Fibroblast of skin of scalp (primary cell): ENCODE data around the gene MPIG6B.
"Not testable (repeated sequence)": the region's sequence is repeated elsewhere in the genome, so short reads cannot be mapped to it uniquely, and the experiment has no call there.

Experiments used
- DNase-seq: peaks from one replicate; pipeline ENCODE4 v3.0.0-alpha.2; 2013

The MPIG6B gene

DNA sequence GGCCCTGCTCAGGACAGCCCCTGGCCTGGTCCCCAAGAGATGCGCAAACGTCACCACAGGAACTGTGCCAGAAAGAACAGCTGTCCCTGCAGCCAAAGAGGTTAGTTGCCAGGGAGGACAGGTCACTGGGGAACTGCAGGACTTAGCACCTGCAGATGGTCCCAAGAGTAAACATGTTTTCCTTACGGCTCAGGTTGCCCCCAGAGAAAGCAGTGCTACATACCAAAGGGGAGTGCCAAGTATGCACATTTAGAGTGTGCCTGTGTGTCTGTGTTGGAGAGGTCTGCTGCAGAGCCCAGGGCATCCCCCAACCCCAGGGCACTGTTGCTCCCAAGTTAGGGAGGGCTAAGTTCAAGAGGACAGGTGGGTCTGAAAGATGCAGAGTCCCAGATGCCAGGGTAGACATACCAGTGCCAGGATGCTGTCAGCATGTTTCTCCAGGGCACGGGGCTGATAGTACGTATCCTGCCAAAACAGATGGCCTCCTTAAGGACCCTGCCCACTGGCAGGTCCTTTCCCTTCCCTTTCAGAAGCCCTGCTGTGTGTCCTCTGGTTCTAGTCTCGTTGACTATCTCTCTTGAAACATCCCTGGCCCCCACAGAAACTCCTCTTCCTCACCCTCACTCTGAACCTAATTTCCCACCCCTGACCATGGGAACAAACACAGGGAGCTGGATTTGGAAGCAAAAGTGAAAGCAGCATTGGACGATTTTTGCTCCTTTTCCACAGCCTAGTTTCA, 21.3 kb upstream of the MPIG6B start:
- DNase-seq, result peak; percentile 12

GRCh38 chr6:31702405-31702818, 20.8 kb upstream of the MPIG6B start:
- DNase-seq, result no peak

DNA sequence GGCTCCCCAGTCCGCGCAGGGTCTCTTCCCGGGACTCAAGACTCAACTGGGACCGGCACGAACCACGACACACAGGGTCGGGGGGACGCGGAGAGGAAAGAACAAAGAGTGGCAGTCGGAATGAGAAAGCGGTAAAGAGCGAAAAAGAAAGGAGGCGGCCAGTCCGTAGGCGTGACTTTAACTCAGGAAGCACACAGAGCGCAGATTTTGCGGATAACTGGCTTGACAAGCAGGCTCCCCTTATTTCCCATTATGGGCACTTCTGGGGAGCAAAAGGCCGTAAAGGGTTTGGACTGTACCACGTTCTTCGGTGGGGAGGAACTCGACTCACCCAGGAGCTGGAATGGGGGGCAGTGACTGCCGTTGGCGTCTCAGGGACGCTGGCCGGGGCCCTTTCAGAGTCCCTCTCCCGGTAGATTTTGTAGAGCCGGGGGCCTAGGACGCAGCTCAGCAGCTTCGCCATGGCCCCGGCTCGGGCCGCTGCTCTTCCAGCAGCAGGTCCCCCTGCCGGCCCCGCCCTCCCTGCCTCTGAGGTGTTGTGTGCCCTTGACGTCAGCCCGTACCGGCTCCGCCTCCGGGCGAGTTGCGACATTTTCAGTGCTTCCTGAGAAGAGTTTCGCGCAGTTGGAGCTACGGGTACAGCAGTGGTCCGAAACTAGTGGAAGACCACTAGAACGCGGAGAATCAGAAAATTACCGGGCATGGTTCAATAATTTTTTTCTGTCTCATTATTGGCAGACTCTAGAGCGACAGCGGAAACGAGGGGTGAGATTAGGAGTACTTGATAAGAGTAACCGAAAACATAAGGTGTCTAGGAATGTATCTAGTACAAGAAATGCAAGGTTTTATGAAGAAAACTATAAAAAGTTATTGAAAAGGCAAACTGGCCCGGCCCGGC, 20.1 kb upstream of the MPIG6B start, which contains the start of gene ABHD16A:
ABHD16A (minus strand) TSS at position 506 of the 898 bp plus-strand sequence; CDS start at position 463, 43 bp downstream.
- peak; percentile 98 for DNase-seq

DNA sequence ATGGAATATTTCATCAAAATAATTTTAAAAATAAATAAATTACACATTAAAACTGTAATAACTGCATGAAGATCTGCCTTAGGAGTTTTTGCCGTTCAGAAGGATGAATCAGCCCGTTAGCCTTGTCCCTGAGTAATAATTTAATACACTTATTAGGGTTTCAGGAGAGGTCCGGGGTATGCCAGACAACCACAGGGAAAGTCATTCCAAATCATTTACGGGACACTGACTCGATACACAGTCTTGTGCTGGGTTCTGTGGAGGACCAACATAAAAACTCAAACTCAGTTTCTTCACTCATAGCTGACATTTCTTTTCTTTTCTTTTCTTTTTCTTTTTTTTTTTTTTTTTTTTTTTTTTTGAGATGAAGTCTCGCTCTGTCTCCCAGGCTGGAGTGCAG, 17.2 kb upstream of the MPIG6B start:
- no peak for DNase-seq

DNA sequence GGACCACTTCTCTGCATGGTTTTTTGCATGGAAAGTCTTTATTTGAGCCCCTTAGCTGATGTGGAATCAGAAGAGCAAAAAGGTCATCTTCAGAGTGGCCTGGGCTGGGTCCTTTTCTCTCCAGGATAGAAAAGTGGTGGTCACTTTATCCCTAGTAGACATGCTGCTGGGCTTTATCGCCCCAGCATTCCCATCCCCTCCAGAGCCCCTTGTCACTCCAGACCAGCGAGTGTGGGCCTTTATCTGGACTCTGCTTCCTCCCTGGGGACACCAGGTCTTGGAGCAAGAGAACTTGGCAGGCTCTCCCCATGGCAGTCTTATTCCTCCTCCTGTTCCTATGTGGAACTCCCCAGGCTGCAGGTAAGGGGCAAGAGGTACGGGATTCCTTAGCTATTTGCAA, 16.6 kb upstream of the MPIG6B start, which contains the start of gene LY6G6F:
LY6G6F (plus strand) TSS at position 268 of the 400 bp plus-strand sequence; CDS start at position 309, 41 bp downstream.
- DNase-seq, result no peak

DNA sequence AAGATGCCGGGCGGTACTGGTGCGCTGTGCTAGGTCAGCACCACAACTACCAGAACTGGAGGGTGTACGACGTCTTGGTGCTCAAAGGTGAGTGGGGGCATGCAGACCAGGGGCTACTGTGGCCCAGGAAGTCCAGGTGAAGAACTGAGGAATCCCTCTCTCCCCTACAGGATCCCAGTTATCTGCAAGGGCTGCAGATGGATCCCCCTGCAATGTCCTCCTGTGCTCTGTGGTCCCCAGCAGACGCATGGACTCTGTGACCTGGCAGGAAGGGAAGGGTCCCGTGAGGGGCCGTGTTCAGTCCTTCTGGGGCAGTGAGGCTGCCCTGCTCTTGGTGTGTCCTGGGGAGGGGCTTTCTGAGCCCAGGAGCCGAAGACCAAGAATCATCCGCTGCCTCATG, 15.5 kb upstream of the MPIG6B start:
- DNase-seq, result no peak

GRCh38 chr6:31708224-31708623, 14.9 kb upstream of the MPIG6B start:
- no peak for DNase-seq

GRCh38 chr6:31709157-31709556, 14.0 kb upstream of the MPIG6B start:
- not testable (repeated sequence) for DNase-seq

- no peak for DNase-seq
These were observed 12.5 kb upstream of the MPIG6B start for GRCh38 chr6:31710523-31711219.

GRCh38 chr6:31711233-31711632, 11.9 kb upstream of the MPIG6B start:
- DNase-seq, result no peak

- DNase-seq, result no peak
These were observed 10.9 kb upstream of the MPIG6B start for GRCh38 chr6:31712296-31712695.

DNA sequence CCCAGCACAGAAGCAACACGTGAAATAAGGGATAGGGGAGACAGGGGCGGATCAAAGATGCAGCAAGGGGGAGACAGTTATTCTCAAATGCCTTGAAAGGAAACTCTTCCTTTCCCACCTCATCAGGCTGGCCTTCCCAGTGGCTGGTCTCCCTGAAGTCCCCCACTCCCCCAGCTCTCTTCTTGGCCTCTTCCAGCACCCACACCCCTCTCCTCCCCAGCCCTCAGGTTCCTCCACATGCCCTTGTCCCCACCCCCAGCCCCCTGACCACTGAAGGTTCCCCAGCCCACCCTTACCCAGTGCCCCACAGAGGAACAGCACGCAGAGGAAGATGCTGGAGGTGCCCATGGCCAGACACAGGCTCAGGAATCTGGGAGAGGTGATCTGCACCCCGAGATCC, 9.7 kb upstream of the MPIG6B start:
- DNase-seq, result no peak

DNA sequence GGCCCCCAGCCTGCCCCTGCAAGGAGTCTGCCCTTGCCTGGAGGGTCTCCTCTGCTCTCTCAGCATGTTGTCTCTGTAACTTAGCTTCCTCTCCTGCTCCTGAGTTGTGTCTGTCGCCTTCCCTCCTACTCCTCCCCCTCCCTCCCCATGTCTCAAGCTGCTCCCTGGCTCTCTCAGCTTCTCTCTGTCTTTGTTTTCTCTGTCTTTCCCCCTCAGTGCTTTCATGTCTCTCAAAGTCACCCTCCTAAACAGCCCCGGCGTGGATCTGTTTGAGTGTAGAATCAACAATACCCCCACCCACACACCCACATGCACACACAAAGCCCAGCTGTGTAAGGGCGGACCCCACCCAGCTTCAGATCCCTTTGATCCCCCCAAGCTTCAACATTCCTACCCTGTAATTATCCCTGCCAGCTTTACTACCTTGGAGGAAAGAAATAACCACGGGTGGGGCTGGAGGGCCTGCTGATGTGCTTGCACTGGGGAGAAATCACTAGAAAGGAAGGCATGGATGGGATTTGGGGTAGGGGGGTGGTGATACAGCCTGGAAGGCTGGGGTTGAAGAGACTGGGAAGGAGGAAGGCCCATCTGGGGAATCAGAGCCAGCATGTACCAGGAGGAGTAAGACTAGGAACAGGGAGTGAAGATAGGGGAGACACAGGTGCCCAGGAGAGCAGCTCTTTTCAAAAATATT, 9.0 kb upstream of the MPIG6B start:
- DNase-seq, result no peak

DNA sequence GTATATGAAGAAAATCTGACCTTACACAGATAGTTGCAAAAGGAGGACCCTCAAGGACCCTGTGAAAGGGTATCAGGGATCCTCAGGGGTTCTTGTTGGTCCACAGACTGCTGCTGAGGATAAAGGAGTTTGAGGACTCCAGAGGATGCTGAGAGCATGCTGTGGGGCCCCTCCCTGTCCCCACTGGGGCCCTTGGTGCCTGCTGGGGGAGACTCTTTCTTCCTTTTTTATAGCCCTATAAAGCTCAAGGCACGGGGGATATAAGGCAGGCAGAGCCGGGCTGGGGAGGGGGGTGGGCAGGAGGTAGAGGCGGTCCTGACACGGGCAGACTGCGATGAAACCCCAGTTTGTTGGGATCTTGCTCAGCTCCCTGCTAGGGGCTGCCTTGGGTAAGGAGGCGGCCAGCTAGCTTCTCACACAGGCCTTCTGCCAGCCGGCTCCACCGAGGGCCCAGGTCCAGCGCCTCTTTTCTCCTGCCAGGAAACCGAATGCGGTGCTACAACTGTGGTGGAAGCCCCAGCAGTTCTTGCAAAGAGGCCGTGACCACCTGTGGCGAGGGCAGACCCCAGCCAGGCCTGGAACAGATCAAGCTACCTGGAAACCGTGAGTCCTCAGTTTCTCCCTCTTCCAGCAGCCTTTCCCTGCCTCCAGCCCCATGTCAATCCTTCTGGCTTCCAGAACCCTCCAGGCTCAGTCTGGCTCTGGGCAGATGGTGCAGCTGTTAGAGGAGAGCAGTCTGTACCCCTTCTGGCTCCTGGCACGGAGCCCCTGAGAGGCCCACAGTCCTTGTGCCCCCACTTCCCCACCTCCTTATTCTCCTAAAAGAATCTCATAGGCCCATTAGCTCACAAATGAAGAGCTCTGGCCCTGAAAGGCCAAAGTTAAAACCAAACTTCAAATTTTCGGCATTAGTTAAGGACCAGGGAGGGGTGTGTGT, 7.9 kb upstream of the MPIG6B start, which contains the start of gene LY6G6D:
LY6G6D (plus strand) TSS at position 327 of the 937 bp plus-strand sequence; CDS start at position 335, 8 bp downstream.
- DNase-seq, result no peak

DNA sequence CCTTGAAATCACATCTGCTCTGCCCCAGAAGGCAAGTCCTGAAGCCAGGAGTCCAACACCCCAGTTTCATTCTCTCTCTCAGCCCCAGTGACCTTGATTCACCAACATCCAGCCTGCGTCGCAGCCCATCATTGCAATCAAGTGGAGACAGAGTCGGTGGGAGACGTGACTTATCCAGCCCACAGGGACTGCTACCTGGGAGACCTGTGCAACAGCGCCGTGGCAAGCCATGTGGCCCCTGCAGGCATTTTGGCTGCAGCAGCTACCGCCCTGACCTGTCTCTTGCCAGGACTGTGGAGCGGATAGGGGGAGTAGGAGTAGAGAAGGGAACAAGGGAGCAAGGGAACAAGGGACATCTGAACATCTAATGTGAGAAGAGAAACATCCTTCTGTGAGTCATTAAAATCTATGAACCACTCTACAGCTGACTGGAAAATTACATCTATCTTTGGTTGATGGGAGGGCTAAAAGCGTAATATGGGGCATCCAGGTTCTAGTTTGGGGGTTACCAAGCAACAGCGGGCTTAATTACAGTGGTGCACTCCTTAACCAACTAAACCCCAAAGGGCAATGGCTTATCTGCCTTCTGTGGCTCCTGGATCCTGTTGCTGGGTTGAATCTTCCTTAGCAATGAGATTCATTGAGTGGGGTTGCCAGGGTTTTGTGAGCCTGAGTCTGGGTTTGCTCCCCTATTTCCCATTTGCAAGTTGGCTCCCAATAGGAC, 5.5 kb upstream of the MPIG6B start:
- no peak for DNase-seq

- DNase-seq, result no peak
These were observed 4.9 kb upstream of the MPIG6B start for GRCh38 chr6:31718265-31718664.

- no peak for DNase-seq
These were observed 4.2 kb upstream of the MPIG6B start for GRCh38 chr6:31719001-31719400.

DNA sequence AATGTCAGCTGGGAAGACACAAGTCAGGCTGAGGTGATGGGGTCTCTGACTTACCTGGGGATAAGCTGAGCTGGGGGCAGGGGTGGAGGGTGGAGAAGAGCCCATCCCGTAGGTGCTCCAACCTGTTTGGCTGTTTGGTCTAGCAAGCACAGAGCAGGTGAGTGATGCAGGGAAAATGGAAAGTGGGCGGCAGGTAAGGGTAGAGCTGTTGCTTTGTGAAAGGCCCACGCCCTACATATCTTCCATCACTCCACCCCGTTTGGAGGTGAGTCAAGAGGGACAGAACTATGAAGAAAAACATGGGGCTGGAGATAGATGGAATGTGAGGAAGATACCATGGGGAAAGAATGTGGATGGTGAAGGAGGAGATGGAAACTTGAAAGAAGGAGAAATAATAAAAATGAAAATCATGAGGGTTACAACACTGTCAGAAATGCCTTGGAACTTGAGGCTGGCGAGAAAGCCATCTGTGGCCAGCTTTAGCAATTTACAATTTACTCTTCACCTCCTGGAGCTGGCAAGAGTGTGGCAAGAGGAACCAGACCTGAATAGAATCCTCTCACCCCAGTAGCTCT, 2.9 kb upstream of the MPIG6B start:
- no peak for DNase-seq

GRCh38 chr6:31721351-31722020, 1.7 kb upstream of the MPIG6B start, which contains the start of gene LY6G6C:
LY6G6C (minus strand) TSS chr6:31721746; CDS start chr6:31721679, 67 bp downstream.
- DNase-seq, result no peak
